GM12864 (cell line): ENCODE measurements around the gene CFAP52.

Experiments
- DNase-seq: peaks from one replicate; pipeline ENCODE4 v3.0.0-alpha.2; 2011; ENCODE audit warnings: low read depth
- H3K4me3 ChIP-seq: 2 replicates; pipeline ENCODE4 v1.5.1; 2011; ENCODE audit warnings: mild to moderate bottlenecking, low read depth, low read length, control low read depth
- CTCF ChIP-seq: IDR thresholded peaks from 2 replicates; pipeline ENCODE4 v1.5.1; 2011; ENCODE audit warnings: low read depth, mild to moderate bottlenecking, moderate library complexity, low read length, control low read depth, inconsistent platforms; ENCODE audit errors: missing control alignments

The CFAP52 gene

GRCh38 chr17:9644910-9645751 is 68.7 kb downstream of the CFAP52 start, which contains the start of gene USP43:
Gene USP43, plus strand, starts transcription at chr17:9645517. Its CDS starts 116 bp downstream, at chr17:9645633.
- H3K4me3 ChIP-seq: peak within 1 kb of the TSS; percentile 15
- no peak for TF ChIP-seq CTCF
- no peak for DNase-seq

- no peak for DNase-seq
- peak overlapping the region; percentile 15 for H3K4me3 ChIP-seq
These were observed 69.6 kb downstream of the CFAP52 start for GRCh38 chr17:9645851-9646545.

GRCh38 chr17:9646546-9646885 is 70.1 kb downstream of the CFAP52 start:
- TF ChIP-seq CTCF: no peak
- H3K4me3 ChIP-seq: no peak overlapping the region
- no peak for DNase-seq

More at GRCh38 chr17:9645851-9646545, 69.6 kb downstream of the CFAP52 start:
- TF ChIP-seq CTCF: no peak

- no peak overlapping the region for H3K4me3 ChIP-seq
- no peak for TF ChIP-seq CTCF
- no peak for DNase-seq
These were observed 70.6 kb downstream of the CFAP52 start for GRCh38 chr17:9647014-9647413.

- no peak for TF ChIP-seq CTCF
- no peak overlapping the region for H3K4me3 ChIP-seq
- no peak for DNase-seq
These were observed 72.2 kb downstream of the CFAP52 start for GRCh38 chr17:9648521-9649110.

GRCh38 chr17:9658593-9659211 is 82.3 kb downstream of the CFAP52 start:
- TF ChIP-seq CTCF: no peak

More at GRCh38 chr17:9658593-9659211, 82.3 kb downstream of the CFAP52 start:
- no peak for DNase-seq
- H3K4me3 ChIP-seq: no peak overlapping the region
